GM13976 (cell line): ENCODE measurements around the gene GNB3.

ENCODE experiments used
- DNase-seq: peaks from one replicate; pipeline ENCODE4 v3.0.0; 2012; ENCODE audit warnings: low spot score
- in situ Hi-C: fragments of 300-500 bp; cut with MboI; formaldehyde crosslinking; loops from one replicate; pipeline ENCODE4 v1.12.0; 2022; ENCODE audit warnings: low sequenced_read_pairs, mixed read lengths, inconsistent platforms; ENCODE audit not compliant: unreplicated experiment
- TF ChIP-seq, protein P1 (sequence below): IDR thresholded peaks from 2 replicates; pipeline ENCODE4 v1.5.1; 2012; ENCODE audit warnings: borderline replicate concordance, mild to moderate bottlenecking; ENCODE audit not compliant: insufficient read depth; ENCODE audit errors: extremely low read depth, missing control alignments, control extremely low read depth

GNB3 gene

DNA sequence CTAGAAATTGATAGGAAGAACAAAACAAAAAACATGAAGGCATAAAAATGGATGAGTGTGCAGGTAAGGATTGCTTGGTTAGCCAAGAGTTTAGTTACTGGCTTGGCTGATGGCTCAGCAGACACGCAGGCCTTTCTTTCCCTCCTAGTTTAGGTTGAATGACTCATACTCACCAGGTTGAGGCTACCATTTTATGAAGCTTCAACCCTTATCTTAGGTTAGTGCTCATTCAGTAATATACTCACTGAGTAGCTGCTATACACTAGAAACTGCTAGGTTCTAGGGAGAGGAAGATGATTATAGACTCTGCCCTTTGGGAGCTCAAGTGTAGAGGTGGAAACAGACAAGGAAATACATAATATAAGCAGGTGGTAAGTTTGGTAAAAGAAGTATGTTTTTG is 6.5 kb upstream of the GNB3 start:
- in situ Hi-C loops, result no loop called here
- TF ChIP-seq, protein P1, sequence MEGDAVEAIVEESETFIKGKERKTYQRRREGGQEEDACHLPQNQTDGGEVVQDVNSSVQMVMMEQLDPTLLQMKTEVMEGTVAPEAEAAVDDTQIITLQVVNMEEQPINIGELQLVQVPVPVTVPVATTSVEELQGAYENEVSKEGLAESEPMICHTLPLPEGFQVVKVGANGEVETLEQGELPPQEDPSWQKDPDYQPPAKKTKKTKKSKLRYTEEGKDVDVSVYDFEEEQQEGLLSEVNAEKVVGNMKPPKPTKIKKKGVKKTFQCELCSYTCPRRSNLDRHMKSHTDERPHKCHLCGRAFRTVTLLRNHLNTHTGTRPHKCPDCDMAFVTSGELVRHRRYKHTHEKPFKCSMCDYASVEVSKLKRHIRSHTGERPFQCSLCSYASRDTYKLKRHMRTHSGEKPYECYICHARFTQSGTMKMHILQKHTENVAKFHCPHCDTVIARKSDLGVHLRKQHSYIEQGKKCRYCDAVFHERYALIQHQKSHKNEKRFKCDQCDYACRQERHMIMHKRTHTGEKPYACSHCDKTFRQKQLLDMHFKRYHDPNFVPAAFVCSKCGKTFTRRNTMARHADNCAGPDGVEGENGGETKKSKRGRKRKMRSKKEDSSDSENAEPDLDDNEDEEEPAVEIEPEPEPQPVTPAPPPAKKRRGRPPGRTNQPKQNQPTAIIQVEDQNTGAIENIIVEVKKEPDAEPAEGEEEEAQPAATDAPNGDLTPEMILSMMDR, result no peak
- no peak for DNase-seq

DNA sequence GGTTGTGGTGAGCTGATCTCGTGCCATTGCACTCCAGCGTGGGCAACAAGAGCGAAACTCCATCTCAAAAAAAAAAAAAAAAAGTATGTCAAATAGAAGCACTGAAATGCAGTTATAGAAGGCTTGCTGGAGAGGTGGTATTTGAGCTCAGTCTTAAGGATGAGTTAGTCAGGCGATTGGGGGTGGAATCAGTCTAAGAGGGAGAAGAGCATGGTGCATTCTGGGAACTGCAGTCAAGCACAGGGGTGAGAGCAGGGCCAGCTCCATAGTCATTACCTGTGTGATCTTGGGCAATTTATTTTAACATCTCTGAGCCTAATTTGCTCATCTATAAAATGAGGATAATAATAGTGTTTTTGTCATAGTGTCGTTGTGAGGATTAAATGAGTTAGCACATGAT is 5.9 kb upstream of the GNB3 start:
- in situ Hi-C loops, result no loop called here

DNA sequence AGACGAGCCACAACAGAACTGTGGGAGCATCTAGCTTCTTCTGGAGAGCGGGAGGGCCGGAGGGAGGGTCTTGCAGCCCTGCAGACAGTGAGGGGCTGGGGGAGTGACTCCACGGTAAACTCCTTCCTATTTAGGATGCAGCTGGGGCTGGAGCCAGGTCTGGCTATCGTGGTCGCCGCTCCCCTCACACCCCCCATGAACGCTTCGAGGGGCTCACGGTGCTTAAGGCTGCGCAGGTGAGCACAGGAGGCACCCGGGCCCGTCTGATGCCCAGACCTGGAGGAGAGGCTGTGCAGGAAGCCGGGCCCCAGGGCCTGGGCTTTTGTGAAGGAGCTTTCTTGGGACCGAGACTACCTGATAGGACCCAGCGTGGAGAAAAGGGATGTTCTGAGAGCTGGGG is 3.9 kb upstream of the GNB3 start:
- TF ChIP-seq, protein P1, result no peak
- in situ Hi-C loops, result no loop called here
- DNase-seq, result no peak

More for the DNA sequence above, 5.9 kb upstream of the GNB3 start:
- TF ChIP-seq, protein P1, result no peak
- no peak for DNase-seq

DNA sequence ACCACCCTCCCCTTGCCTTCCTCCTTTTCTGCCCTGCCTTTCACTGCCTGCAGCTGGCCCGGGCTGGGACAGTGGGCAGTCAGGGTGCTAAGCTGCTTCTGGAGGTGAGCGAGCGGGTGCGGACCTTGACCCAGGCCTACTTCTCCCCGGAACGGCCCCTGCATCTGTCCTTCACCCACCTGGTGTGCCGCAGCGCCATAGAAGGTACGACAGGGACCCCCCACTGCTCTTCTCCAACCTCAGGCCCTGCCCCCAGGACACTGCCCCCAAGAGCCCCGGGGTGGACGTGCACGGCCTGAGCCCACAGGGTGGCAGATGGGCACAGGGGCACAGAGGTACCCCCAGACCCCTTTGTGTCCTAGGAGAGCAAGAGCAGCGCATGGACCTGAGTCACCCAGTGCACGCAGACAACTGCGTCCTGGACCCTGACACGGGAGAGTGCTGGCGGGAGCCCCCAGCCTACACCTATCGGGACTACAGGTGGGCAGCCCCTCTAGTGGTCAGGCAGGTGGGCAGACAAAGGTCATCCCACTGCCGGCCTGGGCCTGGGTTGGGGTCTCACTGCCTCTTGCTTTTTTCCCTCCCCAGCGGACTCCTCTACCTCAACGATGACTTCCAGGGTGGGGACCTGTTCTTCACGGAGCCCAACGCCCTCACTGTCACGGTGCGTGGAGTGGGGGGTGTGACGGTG is 3.2 kb upstream of the GNB3 start:
- DNase-seq, result no peak
- in situ Hi-C loops, result no loop called here
- TF ChIP-seq, protein P1, result no peak

DNA sequence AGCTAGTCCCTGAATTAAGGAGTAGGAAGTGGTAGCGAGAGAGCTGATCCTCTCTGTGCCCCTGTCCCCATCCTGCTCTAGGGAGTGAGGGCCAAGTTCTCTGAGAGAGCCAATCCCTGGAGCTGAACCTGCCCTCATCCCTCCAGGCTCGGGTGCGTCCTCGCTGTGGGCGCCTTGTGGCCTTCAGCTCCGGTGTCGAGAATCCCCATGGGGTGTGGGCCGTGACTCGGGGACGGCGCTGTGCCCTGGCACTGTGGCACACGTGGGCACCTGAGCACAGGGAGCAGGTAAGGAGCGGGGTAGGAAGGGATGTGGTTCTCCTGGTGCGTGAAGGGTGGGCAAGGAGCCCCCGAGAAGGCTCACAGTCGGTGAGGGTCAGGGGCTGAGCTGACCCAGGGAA is 1.9 kb upstream of the GNB3 start:
- DNase-seq, result no peak
- in situ Hi-C loops, result no loop called here
- TF ChIP-seq, protein P1, result no peak

DNA sequence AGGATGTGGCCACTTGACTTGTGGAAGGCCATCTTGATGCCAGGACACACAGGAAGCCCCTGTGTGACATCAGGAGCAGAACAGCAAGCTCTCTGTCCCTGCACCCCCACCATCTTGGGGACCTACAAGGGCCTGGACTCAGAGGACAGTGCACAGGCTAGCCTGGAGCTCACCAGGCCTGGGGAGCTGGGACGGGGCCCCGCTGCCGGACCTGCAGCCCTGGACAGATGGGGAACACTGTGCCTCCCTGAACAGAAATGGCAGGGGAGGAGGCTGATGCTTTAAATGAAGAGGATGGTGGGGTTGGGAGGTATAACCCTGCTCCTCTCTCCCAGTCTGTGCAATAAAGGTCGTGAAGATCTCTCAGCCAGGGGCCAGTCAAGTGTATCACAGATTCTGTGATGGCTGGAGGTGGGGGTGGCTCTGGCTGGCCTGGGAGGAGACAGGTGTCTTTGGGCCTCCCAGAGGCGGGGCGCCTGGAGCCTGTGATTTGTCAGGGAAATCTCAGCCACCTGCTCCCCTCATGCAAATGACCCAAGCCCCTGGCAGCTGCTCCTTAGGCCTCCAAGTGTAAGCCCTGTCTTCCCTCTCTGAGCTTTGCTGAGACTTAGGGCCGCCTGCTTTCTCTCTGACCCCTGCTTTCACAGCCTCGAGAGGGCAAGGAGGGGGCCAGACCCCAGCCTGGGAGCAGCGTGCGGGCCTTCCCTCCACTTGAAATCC is 1.1 kb upstream of the GNB3 start:
- peak; percentile 80 for DNase-seq
- in situ Hi-C loops, result no loop called here
- TF ChIP-seq, protein P1, result no peak

DNA sequence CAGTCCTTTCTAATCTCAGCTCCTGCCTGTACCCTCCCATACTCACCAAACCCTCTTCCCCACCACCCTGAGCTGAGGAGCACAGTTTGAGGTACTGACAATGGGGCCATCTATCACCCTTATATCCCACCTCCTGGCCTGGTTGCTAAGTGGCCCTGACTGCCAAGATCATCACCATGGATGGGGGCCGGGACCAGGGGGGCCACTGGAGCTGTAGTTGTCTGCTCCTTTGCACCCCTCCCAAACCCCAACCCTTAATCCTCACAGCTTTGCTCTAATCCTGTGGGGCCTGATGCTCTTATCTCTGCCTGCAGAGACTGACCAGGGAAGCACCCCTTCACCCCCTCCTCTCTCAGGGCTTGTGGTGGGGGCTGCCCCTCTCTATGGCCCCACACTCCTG is 395 bp upstream of the GNB3 start:
- in situ Hi-C loops, result no loop called here
- no peak for DNase-seq
- TF ChIP-seq, protein P1, result no peak
